IgD-negative memory B cell (primary cell): ENCODE measurements around the gene DEPDC1. TPM values are rescaled to one million over a fixed set of nuclear protein-coding genes. Genes with fewer than 3 reads are reported as not detected.

Experiments used
- H3K27ac Mint-ChIP-seq, 3 donors: one replicate each; pipeline ENCODE4 v1.8.0; 2020 to 2022; ENCODE audit warnings: mild to moderate bottlenecking in 3 of 3, mixed read lengths in 3 of 3, moderate library complexity in 1 of 3
- H3K27me3 Mint-ChIP-seq: one replicate; pipeline ENCODE4 v1.8.0; 2021; ENCODE audit warnings: mixed read lengths
- H3K36me3 Mint-ChIP-seq: one replicate; pipeline ENCODE4 v1.8.0; 2020; ENCODE audit warnings: mild to moderate bottlenecking, mixed read lengths
- H3K4me1 Mint-ChIP-seq, 3 donors: one replicate each; pipeline ENCODE4 v1.8.0; 2020 to 2022; ENCODE audit warnings: mixed read lengths in 3 of 3, mild to moderate bottlenecking in 1 of 3
- H3K4me3 Mint-ChIP-seq, 4 donors: one replicate each; pipeline ENCODE4 v1.8.0; 2020 to 2022; ENCODE audit warnings: mild to moderate bottlenecking in 4 of 4, mixed read lengths in 4 of 4, moderate library complexity in 3 of 4
- H3K9me3 Mint-ChIP-seq, 3 donors: one replicate each; pipeline ENCODE4 v1.8.0; 2020 to 2021; ENCODE audit warnings: mixed read lengths in 3 of 3, mild to moderate bottlenecking in 1 of 3
- polyA plus RNA-seq: library from polyadenylated mRNA; unstranded; fragments of 300-500 nt; fragmentation: Illumina TruSeq; gene quantifications from one replicate; pipeline ENCODE4 v1.2.3, GENCODE V29; 2021

DEPDC1 gene, protein sequence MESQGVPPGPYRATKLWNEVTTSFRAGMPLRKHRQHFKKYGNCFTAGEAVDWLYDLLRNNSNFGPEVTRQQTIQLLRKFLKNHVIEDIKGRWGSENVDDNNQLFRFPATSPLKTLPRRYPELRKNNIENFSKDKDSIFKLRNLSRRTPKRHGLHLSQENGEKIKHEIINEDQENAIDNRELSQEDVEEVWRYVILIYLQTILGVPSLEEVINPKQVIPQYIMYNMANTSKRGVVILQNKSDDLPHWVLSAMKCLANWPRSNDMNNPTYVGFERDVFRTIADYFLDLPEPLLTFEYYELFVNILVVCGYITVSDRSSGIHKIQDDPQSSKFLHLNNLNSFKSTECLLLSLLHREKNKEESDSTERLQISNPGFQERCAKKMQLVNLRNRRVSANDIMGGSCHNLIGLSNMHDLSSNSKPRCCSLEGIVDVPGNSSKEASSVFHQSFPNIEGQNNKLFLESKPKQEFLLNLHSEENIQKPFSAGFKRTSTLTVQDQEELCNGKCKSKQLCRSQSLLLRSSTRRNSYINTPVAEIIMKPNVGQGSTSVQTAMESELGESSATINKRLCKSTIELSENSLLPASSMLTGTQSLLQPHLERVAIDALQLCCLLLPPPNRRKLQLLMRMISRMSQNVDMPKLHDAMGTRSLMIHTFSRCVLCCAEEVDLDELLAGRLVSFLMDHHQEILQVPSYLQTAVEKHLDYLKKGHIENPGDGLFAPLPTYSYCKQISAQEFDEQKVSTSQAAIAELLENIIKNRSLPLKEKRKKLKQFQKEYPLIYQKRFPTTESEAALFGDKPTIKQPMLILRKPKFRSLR
- 0.29 TPM for polyA plus RNA-seq

DNA sequence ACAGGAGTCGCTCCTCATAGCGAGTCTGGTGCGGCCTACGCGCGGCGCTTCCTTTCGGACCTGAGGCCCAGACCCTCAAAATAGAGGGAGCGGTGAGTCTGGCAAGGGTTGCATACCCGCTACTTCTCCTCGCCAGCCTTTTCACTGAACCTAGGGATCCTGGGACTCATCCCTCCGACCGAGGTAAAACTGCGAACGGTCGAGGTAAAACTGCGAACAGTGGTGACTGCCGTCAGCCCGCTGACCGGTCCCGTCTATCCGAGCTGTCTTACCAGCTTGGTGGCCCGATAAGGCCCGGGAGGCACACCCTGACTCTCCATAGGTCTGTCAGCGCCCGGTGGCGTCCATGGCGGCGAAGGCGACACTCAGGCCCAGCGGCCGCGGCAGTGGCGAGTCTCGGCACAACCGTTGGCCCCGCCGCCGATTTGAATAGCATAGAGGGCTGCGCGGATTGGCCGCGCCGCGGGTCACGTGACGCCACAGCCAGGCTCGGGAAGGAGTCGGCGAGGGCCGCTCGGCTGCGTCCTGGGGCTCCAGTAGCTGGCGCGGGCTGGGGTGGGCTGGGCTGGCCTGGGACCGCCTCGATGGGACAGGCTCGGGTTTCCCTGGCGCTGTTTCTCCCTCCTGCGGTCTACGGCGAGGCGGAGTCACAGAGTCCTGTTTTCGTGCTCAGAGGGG, at the start of gene DEPDC1:
Gene DEPDC1 (minus strand): TSS at position 403 of the 678 bp plus-strand sequence. CDS start 83 bp downstream, at position 320.
- Mint-ChIP-seq H3K27me3 (peaks cover 10% of the 10 kb centered on the region), H3K9me3 (no peaks in the 10 kb centered on the region), H3K4me1 (peaks cover 5 to 10% (median 10%) of the 10 kb centered on the region in 3 donors), H3K27ac (peak within 1 kb of the TSS in 2 of 3 donors; percentile 55 to 72), H3K4me3 (peak within 1 kb of the TSS; percentile 84 to 96 (median 90)), H3K36me3 (no peaks in the 10 kb centered on the region)

- no peak overlapping the region for H3K4me3 Mint-ChIP-seq
- H3K27ac Mint-ChIP-seq = no peak overlapping the region
- no peaks in the 10 kb centered on the region for H3K36me3 Mint-ChIP-seq
- no peaks in the 10 kb centered on the region for H3K27me3 Mint-ChIP-seq
- no peaks in the 10 kb centered on the region for H3K9me3 Mint-ChIP-seq
- H3K4me1 Mint-ChIP-seq = no peaks in the 10 kb centered on the region
Measured at GRCh38 chr1:68544651-68545050, 47.8 kb upstream of the DEPDC1 start.

DNA sequence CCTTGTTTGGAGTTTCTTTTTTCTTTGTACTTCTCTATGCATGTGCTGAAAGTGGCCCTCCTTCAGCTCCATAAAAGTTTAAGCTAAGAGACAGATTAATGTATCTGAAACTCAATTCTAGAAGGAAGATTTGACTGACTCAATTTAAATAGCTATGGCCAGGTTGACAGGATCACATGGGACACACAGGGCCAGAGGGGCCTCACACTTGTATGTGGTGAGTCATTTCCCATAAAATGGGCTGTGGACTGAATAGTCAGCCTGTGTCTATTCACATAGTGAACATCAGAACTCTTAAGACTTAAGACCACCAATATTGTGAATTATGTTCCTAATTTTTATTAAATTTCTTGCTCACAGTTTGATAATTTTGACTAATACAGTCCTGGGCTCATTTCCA, 45.7 kb upstream of the DEPDC1 start:
- Mint-ChIP-seq H3K4me1 (no peaks in the 10 kb centered on the region), H3K27ac (no peak overlapping the region)

GRCh38 chr1:68538941-68539340, 42.1 kb upstream of the DEPDC1 start:
- Mint-ChIP-seq H3K27ac (no peak overlapping the region), H3K36me3 (no peaks in the 10 kb centered on the region), H3K9me3 (no peaks in the 10 kb centered on the region), H3K4me1 (no peaks in the 10 kb centered on the region), H3K27me3 (no peaks in the 10 kb centered on the region), H3K4me3 (no peak overlapping the region)

More for the DNA sequence above, 45.7 kb upstream of the DEPDC1 start:
- Mint-ChIP-seq H3K27me3 (no peaks in the 10 kb centered on the region), H3K4me3 (no peak overlapping the region), H3K9me3 (no peaks in the 10 kb centered on the region), H3K36me3 (no peaks in the 10 kb centered on the region)

DNA sequence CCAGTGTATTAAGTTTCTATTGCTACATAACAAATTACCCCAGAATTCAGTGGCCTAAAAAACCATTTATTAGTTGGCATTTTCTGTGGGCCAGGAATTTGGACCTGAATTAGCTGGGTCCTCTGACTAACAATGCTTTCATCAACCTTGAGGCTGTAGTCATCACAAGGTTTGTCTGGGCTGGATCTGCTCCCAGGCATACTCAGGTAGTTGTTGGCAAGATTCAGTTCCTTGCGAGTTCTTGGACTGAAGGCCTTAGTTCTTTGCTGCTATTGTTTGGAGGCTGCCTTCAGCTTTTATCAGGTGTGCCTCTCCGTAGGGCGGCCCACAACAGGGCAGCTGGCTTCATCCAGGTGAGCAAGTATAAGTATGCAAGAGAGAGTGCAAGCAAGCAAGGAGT, 31.4 kb upstream of the DEPDC1 start:
- Mint-ChIP-seq H3K27ac (no peak overlapping the region), H3K4me1 (no peaks in the 10 kb centered on the region), H3K36me3 (no peaks in the 10 kb centered on the region), H3K9me3 (peaks cover 1 to 14% (median 1%) of the 10 kb centered on the region in 3 donors), H3K4me3 (no peak overlapping the region), H3K27me3 (no peaks in the 10 kb centered on the region)

DNA sequence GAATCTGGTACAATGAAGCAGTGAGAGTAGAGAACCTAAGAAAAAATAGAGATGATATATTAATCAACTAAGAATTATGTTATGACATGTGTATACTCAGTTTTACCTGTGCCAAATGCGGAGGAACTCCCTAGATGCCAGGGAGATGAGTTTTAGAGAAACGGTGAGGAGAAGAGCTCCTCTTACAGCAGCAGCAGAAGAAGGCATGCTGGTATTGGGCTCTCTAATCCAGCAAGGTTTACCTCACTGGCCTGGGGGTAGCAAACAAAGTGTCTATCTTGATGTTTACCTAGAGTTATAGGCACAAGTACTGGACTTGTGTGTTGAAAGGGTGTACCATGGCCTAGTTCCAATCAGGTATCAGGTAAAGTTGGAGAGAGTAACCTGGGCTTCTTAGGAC, 28.9 kb upstream of the DEPDC1 start:
- H3K27me3 Mint-ChIP-seq = no peaks in the 10 kb centered on the region
- H3K9me3 Mint-ChIP-seq = peaks cover 0 to 1% (median 0%) of the 10 kb centered on the region in 3 donors
- no peak overlapping the region for H3K4me3 Mint-ChIP-seq
- H3K36me3 Mint-ChIP-seq = peaks cover under 1% of the 10 kb centered on the region
- H3K4me1 Mint-ChIP-seq = peaks cover 0 to under 1% (median 0%) of the 10 kb centered on the region in 3 donors
- H3K27ac Mint-ChIP-seq = no peak overlapping the region

DNA sequence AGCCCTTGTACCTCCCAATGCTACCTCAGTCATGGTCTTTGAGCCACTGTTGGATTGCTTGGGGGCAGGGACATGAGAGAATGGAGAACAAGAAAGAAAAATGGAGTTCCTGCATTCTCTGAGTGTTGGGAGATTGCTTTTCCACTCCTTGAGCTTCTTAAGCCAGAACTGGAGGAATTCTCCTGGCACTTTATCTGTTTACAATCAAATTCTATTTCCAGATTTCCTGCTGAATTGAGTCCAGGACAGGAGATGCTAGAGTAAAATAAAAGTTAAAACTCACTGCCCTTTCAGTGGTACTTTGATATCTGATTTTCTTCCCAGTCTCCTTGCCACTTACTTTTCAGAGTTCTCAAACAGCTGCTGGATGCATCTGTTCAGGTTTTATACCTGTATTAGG, 24.4 kb upstream of the DEPDC1 start:
- Mint-ChIP-seq H3K9me3 (no peaks in the 10 kb centered on the region), H3K27ac (no peak overlapping the region), H3K4me3 (no peak overlapping the region), H3K27me3 (no peaks in the 10 kb centered on the region), H3K36me3 (peaks cover 3% of the 10 kb centered on the region), H3K4me1 (peaks cover 0 to 4% (median 4%) of the 10 kb centered on the region in 3 donors)

DNA sequence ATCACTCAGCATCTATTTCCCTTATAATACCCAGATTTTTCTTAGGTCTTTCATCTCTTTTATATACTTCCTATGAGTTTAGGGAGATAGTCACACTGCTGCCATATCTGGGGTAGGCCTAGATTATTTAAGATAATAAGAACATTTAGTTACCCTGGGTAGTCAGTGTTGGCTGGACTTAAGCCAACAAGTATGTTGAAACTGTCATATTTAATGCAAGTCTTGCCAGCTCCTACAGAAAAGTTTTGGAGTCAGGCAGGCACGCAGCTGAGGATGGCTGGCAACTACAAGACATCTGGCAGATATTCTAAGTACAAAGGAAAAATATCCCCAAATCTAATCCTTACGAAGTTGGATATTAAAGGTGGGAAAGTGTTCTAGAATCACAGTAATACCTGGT, 19.2 kb upstream of the DEPDC1 start:
- Mint-ChIP-seq H3K36me3 (peaks cover 3% of the 10 kb centered on the region), H3K27ac (no peak overlapping the region), H3K9me3 (peaks cover 0 to 2% (median 0%) of the 10 kb centered on the region in 3 donors), H3K4me3 (no peak overlapping the region), H3K27me3 (no peaks in the 10 kb centered on the region), H3K4me1 (peaks cover 0 to 4% (median 4%) of the 10 kb centered on the region in 3 donors)

GRCh38 chr1:68511254-68511653, 14.4 kb upstream of the DEPDC1 start:
- H3K4me1 Mint-ChIP-seq = no peaks in the 10 kb centered on the region
- H3K4me3 Mint-ChIP-seq = no peak overlapping the region
- peaks cover 0 to 4% (median 0%) of the 10 kb centered on the region in 3 donors for H3K9me3 Mint-ChIP-seq
- no peak overlapping the region for H3K27ac Mint-ChIP-seq
- H3K27me3 Mint-ChIP-seq = no peaks in the 10 kb centered on the region
- H3K36me3 Mint-ChIP-seq = no peaks in the 10 kb centered on the region

GRCh38 chr1:68506386-68506785, 9.5 kb upstream of the DEPDC1 start:
- Mint-ChIP-seq H3K9me3 (peaks cover 9 to 11% (median 10%) of the 10 kb centered on the region in 3 donors), H3K27me3 (peaks cover 1% of the 10 kb centered on the region), H3K4me1 (no peaks in the 10 kb centered on the region), H3K36me3 (no peaks in the 10 kb centered on the region), H3K4me3 (no peak overlapping the region), H3K27ac (no peak overlapping the region)

- H3K4me1 Mint-ChIP-seq = no peaks in the 10 kb centered on the region
- no peak overlapping the region for H3K4me3 Mint-ChIP-seq
- H3K9me3 Mint-ChIP-seq = peaks cover 8 to 11% (median 10%) of the 10 kb centered on the region in 3 donors
- no peaks in the 10 kb centered on the region for H3K36me3 Mint-ChIP-seq
- peaks cover 5% of the 10 kb centered on the region for H3K27me3 Mint-ChIP-seq
- H3K27ac Mint-ChIP-seq = no peak overlapping the region
Measured at GRCh38 chr1:68503085-68503484, 6.2 kb upstream of the DEPDC1 start.

DNA sequence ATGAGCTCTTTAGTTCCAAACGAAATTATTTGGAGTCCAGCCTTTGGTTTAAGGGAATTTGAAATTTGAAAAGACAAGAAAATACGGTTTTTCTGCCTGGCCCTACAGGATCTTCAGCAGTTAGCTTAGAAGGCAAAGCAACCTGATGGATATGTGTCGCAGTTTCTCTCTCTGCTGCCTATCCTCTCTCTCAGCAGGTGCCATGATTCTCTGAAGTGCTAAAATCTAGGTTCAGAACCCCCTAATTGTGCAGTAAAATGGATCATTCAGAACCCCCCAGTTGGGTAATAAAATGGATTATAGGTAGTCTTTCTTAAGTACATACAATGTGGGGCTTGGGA, 446 bp upstream of the DEPDC1 start:
- no peaks in the 10 kb centered on the region for H3K36me3 Mint-ChIP-seq
- peaks cover 10% of the 10 kb centered on the region for H3K27me3 Mint-ChIP-seq
- peaks cover 5 to 10% (median 10%) of the 10 kb centered on the region in 3 donors for H3K4me1 Mint-ChIP-seq
- H3K4me3 Mint-ChIP-seq = peak overlapping the region; percentile 84 to 96 (median 90)
- peak overlapping the region in 1 of 3 donors; percentile 72 for H3K27ac Mint-ChIP-seq
- H3K9me3 Mint-ChIP-seq = no peaks in the 10 kb centered on the region

DNA sequence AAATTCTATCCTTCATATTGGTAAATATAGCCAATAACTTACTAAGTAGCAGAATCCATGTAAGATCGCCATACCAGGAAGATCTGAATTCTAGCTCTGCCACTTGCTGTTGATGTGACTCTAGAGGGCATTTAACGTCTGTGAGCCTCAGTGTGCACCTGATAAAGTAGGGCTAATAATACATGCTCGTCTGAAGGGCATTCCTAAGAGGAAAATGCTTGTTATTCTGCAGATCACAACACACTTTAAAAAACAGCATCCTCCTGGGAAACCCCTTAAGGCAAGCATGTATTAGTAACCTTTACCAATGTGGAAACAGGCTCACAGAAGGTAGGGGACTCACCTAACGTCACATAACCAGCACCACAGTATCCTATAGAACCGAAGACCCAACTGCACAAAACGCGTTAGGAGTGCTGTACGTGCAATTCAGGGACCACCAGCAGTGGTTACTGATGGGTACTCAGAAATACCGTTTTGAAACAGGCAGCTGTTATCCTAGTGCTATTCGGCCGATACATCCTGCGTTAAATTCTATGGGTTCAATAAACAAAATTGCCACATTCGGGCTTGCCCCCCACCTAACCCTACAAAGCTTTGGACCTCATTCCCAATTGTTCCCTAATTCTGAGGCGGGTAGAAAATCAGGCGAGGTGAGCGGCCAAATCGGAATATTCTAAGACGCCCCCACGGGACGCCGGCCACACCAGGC, 758 bp downstream of the DEPDC1 start:
- H3K27me3 Mint-ChIP-seq = peaks cover 10% of the 10 kb centered on the region
- H3K4me1 Mint-ChIP-seq = peaks cover 5 to 10% (median 10%) of the 10 kb centered on the region in 3 donors
- peak overlapping the region in 1 of 3 donors; percentile 55 for H3K27ac Mint-ChIP-seq
- peak overlapping the region; percentile 84 to 96 (median 90) for H3K4me3 Mint-ChIP-seq
- no peaks in the 10 kb centered on the region for H3K36me3 Mint-ChIP-seq
- H3K9me3 Mint-ChIP-seq = no peaks in the 10 kb centered on the region

GRCh38 chr1:68495532-68495931, 1.4 kb downstream of the DEPDC1 start:
- H3K36me3 Mint-ChIP-seq = no peaks in the 10 kb centered on the region
- peaks cover 5 to 10% (median 10%) of the 10 kb centered on the region in 3 donors for H3K4me1 Mint-ChIP-seq
- H3K27me3 Mint-ChIP-seq = peaks cover 10% of the 10 kb centered on the region
- H3K27ac Mint-ChIP-seq = no peak overlapping the region
- peak overlapping the region; percentile 84 to 96 (median 90) for H3K4me3 Mint-ChIP-seq
- H3K9me3 Mint-ChIP-seq = no peaks in the 10 kb centered on the region
